DND-41 (cell line): ENCODE measurements around the gene ROGDI.

ENCODE experiments used
- ATAC-seq: fragments of 200-7000 bp; cut with Tn5 transposase; 3 replicates; pipeline ENCODE4 v1.9.1; 2021; ENCODE audit warnings: low read depth; ENCODE audit not compliant: insufficient read depth
- DNase-seq: peaks from one replicate; pipeline ENCODE4 v3.0.0-alpha.2; 2020
- H2AFZ ChIP-seq: 2 replicates; pipeline ENCODE4 v1.6.0; 2012; ENCODE audit warnings: low read depth, low read length
- H3K27ac ChIP-seq: 2 replicates; pipeline ENCODE4 v1.5.1; 2012; ENCODE audit warnings: low read length, inconsistent platforms
- H3K27me3 ChIP-seq: fragments of 200-600 bp; sonication (generic); 2 replicates; pipeline ENCODE4 v1.6.0; 2012; ENCODE audit warnings: low read length, mild to moderate bottlenecking, inconsistent platforms; ENCODE audit not compliant: insufficient read depth, poor library complexity
- H3K36me3 ChIP-seq: 2 replicates; pipeline ENCODE4 v1.5.1; 2012; ENCODE audit warnings: low read length, inconsistent platforms; ENCODE audit not compliant: insufficient read depth
- H3K4me1 ChIP-seq: 2 replicates; pipeline ENCODE4 v1.5.1; 2012; ENCODE audit warnings: mild to moderate bottlenecking, low read length; ENCODE audit not compliant: insufficient read depth
- H3K4me2 ChIP-seq: 2 replicates; pipeline ENCODE4 v1.6.0; 2012; ENCODE audit warnings: mild to moderate bottlenecking, moderate library complexity, low read length, inconsistent platforms; ENCODE audit not compliant: insufficient read depth
- H3K4me3 ChIP-seq, 2 experiments: fragments of 200-600 bp in 1 of 2; shearing (Covaris generic) in 1 of 2; 2 replicates each; pipeline ENCODE4 v1.5.1; 2012 to 2016; ENCODE audit warnings: inconsistent platforms in 2 of 2, low read length in 2 of 2, mild to moderate bottlenecking in 2 of 2, low read depth in 1 of 2, moderate library complexity in 1 of 2
- H3K79me2 ChIP-seq: 2 replicates; pipeline ENCODE4 v1.6.0; 2012; ENCODE audit warnings: low read length, inconsistent platforms; ENCODE audit not compliant: insufficient read depth
- H3K9ac ChIP-seq: 2 replicates; pipeline ENCODE4 v1.6.0; 2012; ENCODE audit warnings: low read depth, mild to moderate bottlenecking, inconsistent platforms, low read length, moderate library complexity
- H3K9me3 ChIP-seq: 2 replicates; pipeline ENCODE4 v1.5.1; 2012; ENCODE audit warnings: low read length, moderate library complexity, mild to moderate bottlenecking, inconsistent platforms; ENCODE audit not compliant: insufficient read depth, severe bottlenecking
- H4K20me1 ChIP-seq: 2 replicates; pipeline ENCODE4 v1.6.0; 2012; ENCODE audit warnings: low read length; ENCODE audit not compliant: insufficient read depth
- CTCF ChIP-seq: IDR thresholded peaks from 2 replicates; pipeline ENCODE4 v1.5.1; 2012; ENCODE audit warnings: borderline replicate concordance, low read length, moderate library complexity, mild to moderate bottlenecking; ENCODE audit not compliant: poor library complexity, severe bottlenecking; ENCODE audit errors: extremely low read depth
- EZH2 ChIP-seq: IDR thresholded peaks from 3 replicates; pipeline ENCODE4 v1.6.1; 2012; ENCODE audit warnings: borderline replicate concordance, low read depth, mild to moderate bottlenecking, moderate library complexity, low read length, inconsistent platforms; ENCODE audit not compliant: severe bottlenecking

ROGDI gene

GRCh38 chr16:4798456-4798855 is 4.0 kb downstream of the ROGDI start:
- no peaks in the 10 kb centered on the region for H3K9me3 ChIP-seq
- H3K79me2 ChIP-seq: no peaks in the 10 kb centered on the region
- no peak overlapping the region for H2AFZ ChIP-seq
- no peak for DNase-seq
- ATAC-seq: no peak
- no peaks in the 10 kb centered on the region for H3K27me3 ChIP-seq
- H3K4me3 ChIP-seq: no peak overlapping the region
- H3K4me1 ChIP-seq: peaks cover 19% of the 10 kb centered on the region
- no peak overlapping the region for H3K9ac ChIP-seq
- TF ChIP-seq CTCF: no peak
- no peak overlapping the region for H3K27ac ChIP-seq
- no peaks in the 10 kb centered on the region for H3K36me3 ChIP-seq
- H3K4me2 ChIP-seq: no peak overlapping the region
- peaks cover 6% of the 10 kb centered on the region; the same call in 1 of the 2 replicates for H4K20me1 ChIP-seq

GRCh38 chr16:4797805-4798252 is 4.6 kb downstream of the ROGDI start:
- no peak overlapping the region for H3K4me2 ChIP-seq
- peaks cover 14% of the 10 kb centered on the region for H3K4me1 ChIP-seq
- H3K9ac ChIP-seq: no peak overlapping the region
- no peaks in the 10 kb centered on the region for H3K79me2 ChIP-seq
- H4K20me1 ChIP-seq: peaks cover 6% of the 10 kb centered on the region; the same call in 1 of the 2 replicates
- H2AFZ ChIP-seq: no peak overlapping the region
- no peak for ATAC-seq
- H3K9me3 ChIP-seq: no peaks in the 10 kb centered on the region
- TF ChIP-seq CTCF: no peak
- TF ChIP-seq EZH2: no peak
- no peak for DNase-seq
- H3K27me3 ChIP-seq: no peaks in the 10 kb centered on the region
- H3K27ac ChIP-seq: no peak overlapping the region
- no peak overlapping the region for H3K4me3 ChIP-seq
- no peaks in the 10 kb centered on the region for H3K36me3 ChIP-seq

GRCh38 chr16:4796982-4797804 is 5.2 kb downstream of the ROGDI start:
- ATAC-seq: no peak
- Histone ChIP-seq H3K4me2 (no peak overlapping the region), H3K4me1 (peaks cover 13% of the 10 kb centered on the region), H3K9ac (no peak overlapping the region), H4K20me1 (peaks cover 6% of the 10 kb centered on the region; the same call in 1 of the 2 replicates), H3K36me3 (no peaks in the 10 kb centered on the region), H3K27ac (no peak overlapping the region), H2AFZ (no peak overlapping the region), H3K9me3 (no peaks in the 10 kb centered on the region), H3K4me3 (no peak overlapping the region), H3K79me2 (no peaks in the 10 kb centered on the region), H3K27me3 (no peaks in the 10 kb centered on the region)
- TF ChIP-seq CTCF: no peak
- TF ChIP-seq EZH2: no peak
- no peak for DNase-seq
